PC-3 (cell line): ENCODE measurements around the gene RER1.

Experiments used
- EZH2 ChIP-seq: fragments of 300-600 bp; sonication (generic); IDR thresholded peaks from one replicate; pipeline ENCODE4 v1.6.1; 2017; ENCODE audit warnings: antibody characterized with exemption, mild to moderate bottlenecking, low read length; ENCODE audit not compliant: unreplicated experiment
- TF ChIP-seq, protein P1 (sequence below): fragments of 300-600 bp; sonication (generic); conservative IDR thresholded peaks from 2 replicates; pipeline ENCODE4 v1.5.1; 2017; ENCODE audit warnings: antibody characterized with exemption, low read depth, mild to moderate bottlenecking, low read length

DNA sequence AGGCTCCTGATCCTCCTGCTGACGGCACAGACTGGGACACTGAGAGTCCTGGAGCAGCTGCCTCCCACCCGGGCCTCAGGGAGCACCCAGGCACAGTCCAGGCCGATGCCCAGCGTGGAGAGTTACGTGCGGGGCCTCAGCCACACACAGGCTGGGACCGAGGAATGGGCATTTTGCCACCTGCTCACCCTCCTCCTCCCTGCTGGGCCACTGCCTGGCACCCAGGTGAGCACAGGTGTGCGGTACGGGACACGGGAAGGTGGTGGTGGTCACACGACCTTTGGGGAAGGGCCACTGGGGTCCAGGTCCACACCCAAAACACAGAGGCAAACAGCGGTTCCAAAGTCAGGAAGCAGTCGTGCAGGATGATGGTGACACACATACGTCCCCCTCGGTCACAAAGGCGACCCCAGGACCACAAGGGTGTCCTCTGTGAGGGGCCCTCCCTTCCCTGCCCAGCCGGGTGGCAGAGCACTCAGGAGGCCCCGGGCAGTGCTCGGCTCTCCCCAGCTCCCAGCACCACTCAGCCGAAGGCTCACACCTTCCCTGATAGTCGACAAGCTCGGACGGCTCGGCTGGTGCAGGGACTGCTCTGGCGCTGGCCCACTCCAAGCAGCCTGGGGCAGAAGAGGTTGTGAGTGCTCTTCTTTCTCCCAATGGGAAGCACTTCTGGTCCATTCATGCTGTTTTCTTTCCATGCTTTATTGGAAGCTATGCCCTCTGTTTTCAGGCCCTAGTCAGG is 14.5 kb upstream of the RER1 start:
- TF ChIP-seq, protein P1, sequence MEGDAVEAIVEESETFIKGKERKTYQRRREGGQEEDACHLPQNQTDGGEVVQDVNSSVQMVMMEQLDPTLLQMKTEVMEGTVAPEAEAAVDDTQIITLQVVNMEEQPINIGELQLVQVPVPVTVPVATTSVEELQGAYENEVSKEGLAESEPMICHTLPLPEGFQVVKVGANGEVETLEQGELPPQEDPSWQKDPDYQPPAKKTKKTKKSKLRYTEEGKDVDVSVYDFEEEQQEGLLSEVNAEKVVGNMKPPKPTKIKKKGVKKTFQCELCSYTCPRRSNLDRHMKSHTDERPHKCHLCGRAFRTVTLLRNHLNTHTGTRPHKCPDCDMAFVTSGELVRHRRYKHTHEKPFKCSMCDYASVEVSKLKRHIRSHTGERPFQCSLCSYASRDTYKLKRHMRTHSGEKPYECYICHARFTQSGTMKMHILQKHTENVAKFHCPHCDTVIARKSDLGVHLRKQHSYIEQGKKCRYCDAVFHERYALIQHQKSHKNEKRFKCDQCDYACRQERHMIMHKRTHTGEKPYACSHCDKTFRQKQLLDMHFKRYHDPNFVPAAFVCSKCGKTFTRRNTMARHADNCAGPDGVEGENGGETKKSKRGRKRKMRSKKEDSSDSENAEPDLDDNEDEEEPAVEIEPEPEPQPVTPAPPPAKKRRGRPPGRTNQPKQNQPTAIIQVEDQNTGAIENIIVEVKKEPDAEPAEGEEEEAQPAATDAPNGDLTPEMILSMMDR: no peak
- TF ChIP-seq EZH2: no peak
